LHCN-M2 (cell line): ENCODE data around the gene DNAJC21. TPM values are rescaled to one million over a fixed set of nuclear protein-coding genes. Genes with fewer than 3 reads are reported as not detected.
"Not testable (repeated sequence)": the region's sequence is repeated elsewhere in the genome, so short reads cannot be mapped to it uniquely, and the experiment has no call there.

Source experiments
- DNase-seq: peaks from one replicate; pipeline ENCODE4 v3.0.0-alpha.2; 2012; ENCODE audit warnings: low read depth
- total RNA-seq: library from RNA; depleted of rRNA; stranded (reverse); fragments of >200 nt; gene quantifications from 2 replicates; pipeline ENCODE4 v1.2.3, GENCODE V29; 2014

The DNAJC21 gene
- total RNA-seq, 1 experiment from 2014 or later: 23.6 TPM

GRCh38 chr5:34923256-34923655, 6.1 kb upstream of the DNAJC21 start:
- DNase-seq: not testable (repeated sequence)

GRCh38 chr5:34923694-34924461, 5.5 kb upstream of the DNAJC21 start:
- peak; percentile 92 for DNase-seq

- DNase-seq: no peak
Measured at GRCh38 chr5:34924462-34924765, 4.9 kb upstream of the DNAJC21 start.

- DNase-seq: no peak
Measured at GRCh38 chr5:34926318-34926888, 3.0 kb upstream of the DNAJC21 start.

GRCh38 chr5:34927785-34928184, 1.6 kb upstream of the DNAJC21 start:
- no peak for DNase-seq

GRCh38 chr5:34928267-34928666, 1.1 kb upstream of the DNAJC21 start:
- no peak for DNase-seq

- DNase-seq: peak; percentile 75
Measured at GRCh38 chr5:34929720-34930461, 532 bp downstream of the DNAJC21 start.

- peak; percentile 8 for DNase-seq
Measured at GRCh38 chr5:34930462-34930844, 1.1 kb downstream of the DNAJC21 start.

GRCh38 chr5:34930870-34931269, 1.5 kb downstream of the DNAJC21 start:
- DNase-seq: no peak

GRCh38 chr5:34932947-34933346, 3.6 kb downstream of the DNAJC21 start:
- DNase-seq: no peak

GRCh38 chr5:34941936-34942335, 12.6 kb downstream of the DNAJC21 start:
- DNase-seq: no peak

GRCh38 chr5:34944044-34944443, 14.7 kb downstream of the DNAJC21 start:
- no peak for DNase-seq

GRCh38 chr5:34944460-34945047, 15.2 kb downstream of the DNAJC21 start:
- DNase-seq: no peak

GRCh38 chr5:34957321-34957720, 28.0 kb downstream of the DNAJC21 start:
- DNase-seq: no peak

GRCh38 chr5:34957857-34958690, 28.7 kb downstream of the DNAJC21 start:
- peak; percentile 26 for DNase-seq

GRCh38 chr5:34959323-34959722, 30.0 kb downstream of the DNAJC21 start:
- DNase-seq: peak; percentile 34

GRCh38 chr5:34967540-34967939, 38.2 kb downstream of the DNAJC21 start:
- no peak for DNase-seq

- DNase-seq: no peak
Measured at GRCh38 chr5:34968258-34968657, 38.9 kb downstream of the DNAJC21 start.

GRCh38 chr5:34970552-34970951, 41.2 kb downstream of the DNAJC21 start:
- DNase-seq: no peak

GRCh38 chr5:34971655-34972054, 42.3 kb downstream of the DNAJC21 start:
- not testable (repeated sequence) for DNase-seq

GRCh38 chr5:34976347-34976746, 47.0 kb downstream of the DNAJC21 start:
- DNase-seq: no peak
